ENCODE results near the gene COLQ.

DNA sequence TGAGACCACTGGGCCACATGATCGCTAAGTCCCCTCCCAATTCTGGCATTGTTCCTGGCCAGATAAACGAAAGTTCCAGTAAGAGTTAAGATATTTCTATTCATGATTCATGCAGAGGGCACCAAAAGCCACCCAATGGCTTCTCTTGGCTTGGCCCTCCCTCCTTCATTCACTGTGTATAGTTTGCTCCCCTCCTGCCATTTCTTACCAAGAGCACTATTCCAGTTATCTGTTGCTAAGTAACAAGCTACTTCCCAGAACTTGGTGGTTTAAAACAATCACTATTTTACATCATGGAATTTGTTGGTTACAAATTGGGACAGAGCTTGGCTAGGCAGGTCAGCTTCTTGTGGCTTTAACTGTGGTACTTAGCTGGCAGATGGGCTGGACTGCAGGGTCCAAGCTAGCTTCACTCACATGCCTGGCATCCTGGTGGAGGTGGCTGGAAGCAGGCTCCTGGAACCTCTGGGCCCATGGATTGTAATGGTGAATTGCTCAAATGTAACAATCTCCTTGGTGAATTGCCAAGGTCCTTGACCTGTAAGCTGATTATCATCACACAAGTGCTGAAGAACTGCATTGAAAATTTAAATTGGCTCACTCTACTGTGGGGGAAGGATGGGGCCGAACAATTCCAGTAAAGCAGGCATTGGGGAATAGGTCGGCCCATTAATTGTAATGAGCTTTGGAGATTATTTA is 77.5 kb downstream of the COLQ start:
- TF ChIP-seq, protein P1, sequence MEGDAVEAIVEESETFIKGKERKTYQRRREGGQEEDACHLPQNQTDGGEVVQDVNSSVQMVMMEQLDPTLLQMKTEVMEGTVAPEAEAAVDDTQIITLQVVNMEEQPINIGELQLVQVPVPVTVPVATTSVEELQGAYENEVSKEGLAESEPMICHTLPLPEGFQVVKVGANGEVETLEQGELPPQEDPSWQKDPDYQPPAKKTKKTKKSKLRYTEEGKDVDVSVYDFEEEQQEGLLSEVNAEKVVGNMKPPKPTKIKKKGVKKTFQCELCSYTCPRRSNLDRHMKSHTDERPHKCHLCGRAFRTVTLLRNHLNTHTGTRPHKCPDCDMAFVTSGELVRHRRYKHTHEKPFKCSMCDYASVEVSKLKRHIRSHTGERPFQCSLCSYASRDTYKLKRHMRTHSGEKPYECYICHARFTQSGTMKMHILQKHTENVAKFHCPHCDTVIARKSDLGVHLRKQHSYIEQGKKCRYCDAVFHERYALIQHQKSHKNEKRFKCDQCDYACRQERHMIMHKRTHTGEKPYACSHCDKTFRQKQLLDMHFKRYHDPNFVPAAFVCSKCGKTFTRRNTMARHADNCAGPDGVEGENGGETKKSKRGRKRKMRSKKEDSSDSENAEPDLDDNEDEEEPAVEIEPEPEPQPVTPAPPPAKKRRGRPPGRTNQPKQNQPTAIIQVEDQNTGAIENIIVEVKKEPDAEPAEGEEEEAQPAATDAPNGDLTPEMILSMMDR (IDR thresholded peaks at IDR 0.05; ENCODE audit: low read depth, low read length, missing input control), result no peak
- TF ChIP-seq, protein P2, sequence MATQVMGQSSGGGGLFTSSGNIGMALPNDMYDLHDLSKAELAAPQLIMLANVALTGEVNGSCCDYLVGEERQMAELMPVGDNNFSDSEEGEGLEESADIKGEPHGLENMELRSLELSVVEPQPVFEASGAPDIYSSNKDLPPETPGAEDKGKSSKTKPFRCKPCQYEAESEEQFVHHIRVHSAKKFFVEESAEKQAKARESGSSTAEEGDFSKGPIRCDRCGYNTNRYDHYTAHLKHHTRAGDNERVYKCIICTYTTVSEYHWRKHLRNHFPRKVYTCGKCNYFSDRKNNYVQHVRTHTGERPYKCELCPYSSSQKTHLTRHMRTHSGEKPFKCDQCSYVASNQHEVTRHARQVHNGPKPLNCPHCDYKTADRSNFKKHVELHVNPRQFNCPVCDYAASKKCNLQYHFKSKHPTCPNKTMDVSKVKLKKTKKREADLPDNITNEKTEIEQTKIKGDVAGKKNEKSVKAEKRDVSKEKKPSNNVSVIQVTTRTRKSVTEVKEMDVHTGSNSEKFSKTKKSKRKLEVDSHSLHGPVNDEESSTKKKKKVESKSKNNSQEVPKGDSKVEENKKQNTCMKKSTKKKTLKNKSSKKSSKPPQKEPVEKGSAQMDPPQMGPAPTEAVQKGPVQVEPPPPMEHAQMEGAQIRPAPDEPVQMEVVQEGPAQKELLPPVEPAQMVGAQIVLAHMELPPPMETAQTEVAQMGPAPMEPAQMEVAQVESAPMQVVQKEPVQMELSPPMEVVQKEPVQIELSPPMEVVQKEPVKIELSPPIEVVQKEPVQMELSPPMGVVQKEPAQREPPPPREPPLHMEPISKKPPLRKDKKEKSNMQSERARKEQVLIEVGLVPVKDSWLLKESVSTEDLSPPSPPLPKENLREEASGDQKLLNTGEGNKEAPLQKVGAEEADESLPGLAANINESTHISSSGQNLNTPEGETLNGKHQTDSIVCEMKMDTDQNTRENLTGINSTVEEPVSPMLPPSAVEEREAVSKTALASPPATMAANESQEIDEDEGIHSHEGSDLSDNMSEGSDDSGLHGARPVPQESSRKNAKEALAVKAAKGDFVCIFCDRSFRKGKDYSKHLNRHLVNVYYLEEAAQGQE (IDR thresholded peaks at IDR 0.05), result no peak
- TF ChIP-seq, protein P3, sequence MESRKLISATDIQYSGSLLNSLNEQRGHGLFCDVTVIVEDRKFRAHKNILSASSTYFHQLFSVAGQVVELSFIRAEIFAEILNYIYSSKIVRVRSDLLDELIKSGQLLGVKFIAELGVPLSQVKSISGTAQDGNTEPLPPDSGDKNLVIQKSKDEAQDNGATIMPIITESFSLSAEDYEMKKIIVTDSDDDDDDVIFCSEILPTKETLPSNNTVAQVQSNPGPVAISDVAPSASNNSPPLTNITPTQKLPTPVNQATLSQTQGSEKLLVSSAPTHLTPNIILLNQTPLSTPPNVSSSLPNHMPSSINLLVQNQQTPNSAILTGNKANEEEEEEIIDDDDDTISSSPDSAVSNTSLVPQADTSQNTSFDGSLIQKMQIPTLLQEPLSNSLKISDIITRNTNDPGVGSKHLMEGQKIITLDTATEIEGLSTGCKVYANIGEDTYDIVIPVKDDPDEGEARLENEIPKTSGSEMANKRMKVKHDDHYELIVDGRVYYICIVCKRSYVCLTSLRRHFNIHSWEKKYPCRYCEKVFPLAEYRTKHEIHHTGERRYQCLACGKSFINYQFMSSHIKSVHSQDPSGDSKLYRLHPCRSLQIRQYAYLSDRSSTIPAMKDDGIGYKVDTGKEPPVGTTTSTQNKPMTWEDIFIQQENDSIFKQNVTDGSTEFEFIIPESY (IDR thresholded peaks at IDR 0.05), result no peak
- TF ChIP-seq YY1 (IDR thresholded peaks at IDR 0.05) (no peak), RAD21 (IDR thresholded peaks at IDR 0.05) (no peak), RXRA (IDR thresholded peaks at IDR 0.05) (peak; percentile 46 to 68), JUND (IDR thresholded peaks at IDR 0.05) (no peak), GABPA (IDR thresholded peaks at IDR 0.05 in 1 of 2, conservative IDR thresholded peaks at IDR 0.05 in 1 of 2) (no peak)
- TF ChIP-seq, protein P4, sequence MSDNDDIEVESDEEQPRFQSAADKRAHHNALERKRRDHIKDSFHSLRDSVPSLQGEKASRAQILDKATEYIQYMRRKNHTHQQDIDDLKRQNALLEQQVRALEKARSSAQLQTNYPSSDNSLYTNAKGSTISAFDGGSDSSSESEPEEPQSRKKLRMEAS (IDR thresholded peaks at IDR 0.05), result no peak
- TF ChIP-seq, protein P5, sequence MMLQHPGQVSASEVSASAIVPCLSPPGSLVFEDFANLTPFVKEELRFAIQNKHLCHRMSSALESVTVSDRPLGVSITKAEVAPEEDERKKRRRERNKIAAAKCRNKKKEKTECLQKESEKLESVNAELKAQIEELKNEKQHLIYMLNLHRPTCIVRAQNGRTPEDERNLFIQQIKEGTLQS (IDR thresholded peaks at IDR 0.05), result no peak
